GM18517 (cell line): ENCODE data around the gene MORC4.
"Not testable (repeated sequence)": the region's sequence is repeated elsewhere in the genome, so short reads cannot be mapped to it uniquely, and the experiment has no call there.

Experiments
- ATAC-seq: cut with Tn5 transposase; IDR thresholded peaks from one replicate; pipeline ENCODE4 v1.9.1; 2021; ENCODE audit warnings: mild to moderate bottlenecking, moderate library complexity; ENCODE audit not compliant: unreplicated experiment

MORC4 gene

DNA sequence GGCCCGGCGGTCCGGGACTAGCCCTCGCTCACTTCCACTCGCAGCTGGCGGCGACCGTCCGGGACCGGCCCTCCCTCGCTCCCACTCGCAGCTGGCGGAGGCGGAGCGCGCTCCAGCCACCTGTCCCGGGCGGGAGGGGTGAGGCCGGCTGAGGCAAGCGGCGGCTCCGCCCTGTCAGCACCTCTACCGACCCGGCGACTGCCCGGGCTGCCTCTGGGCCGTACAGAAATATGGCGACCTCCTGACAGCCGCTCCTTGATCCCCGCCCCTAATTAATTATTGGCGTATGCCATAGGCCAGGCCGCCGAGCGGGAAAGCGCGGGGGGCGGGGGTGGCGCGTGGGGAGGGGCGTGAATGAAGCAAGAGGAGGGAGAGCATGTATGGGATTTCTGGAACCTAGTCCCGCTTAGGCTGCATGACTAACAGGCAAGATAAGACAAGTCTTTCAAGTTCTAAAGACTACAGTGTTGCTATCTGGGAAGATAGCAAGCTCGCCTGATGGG lies at the start of gene MORC4:
Gene MORC4, minus strand, starts transcription at position 200 of the 503 bp plus-strand sequence. CDS start 243 bp downstream, outside the sequence.
- peak; percentile 78 for ATAC-seq

DNA sequence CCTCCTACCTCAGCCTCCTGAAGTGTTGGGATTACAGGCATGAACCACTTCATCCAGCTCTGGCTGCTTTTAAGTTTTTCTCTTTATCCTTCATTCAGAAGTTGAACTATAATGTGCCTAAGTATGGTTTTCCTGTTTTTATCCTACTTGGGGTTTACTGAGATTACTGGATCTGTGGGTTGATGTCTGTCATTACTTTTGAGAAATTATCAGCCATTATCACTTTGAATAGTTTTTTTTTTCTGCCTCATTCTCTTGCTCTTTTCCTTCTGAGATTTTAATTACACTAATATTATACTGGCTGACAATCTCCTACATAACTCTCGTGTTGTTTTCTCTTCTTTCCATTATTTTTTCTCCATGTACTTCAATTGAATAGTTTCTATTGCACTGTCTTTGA lies 47.6 kb upstream of the MORC4 start:
- ATAC-seq = no peak

DNA sequence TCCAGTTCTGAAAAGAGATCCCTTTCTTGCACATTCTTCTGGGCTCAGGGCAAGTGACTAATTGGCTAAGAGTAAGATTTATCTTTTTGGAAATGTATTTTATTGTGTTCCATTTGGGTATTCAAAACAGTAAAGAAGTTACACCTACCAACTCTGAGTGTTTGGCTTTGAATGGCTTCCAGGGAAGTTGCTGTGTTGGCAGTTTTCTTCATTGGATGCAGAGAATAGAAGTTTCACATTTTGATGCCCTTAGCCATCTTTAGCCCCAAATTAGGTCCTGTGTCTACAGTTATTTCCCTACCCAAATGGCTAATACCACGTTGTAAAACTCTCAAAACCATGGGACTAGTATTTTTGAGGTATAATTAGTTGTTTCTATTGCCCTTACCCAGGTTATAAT lies 29.7 kb upstream of the MORC4 start:
- ATAC-seq = no peak

DNA sequence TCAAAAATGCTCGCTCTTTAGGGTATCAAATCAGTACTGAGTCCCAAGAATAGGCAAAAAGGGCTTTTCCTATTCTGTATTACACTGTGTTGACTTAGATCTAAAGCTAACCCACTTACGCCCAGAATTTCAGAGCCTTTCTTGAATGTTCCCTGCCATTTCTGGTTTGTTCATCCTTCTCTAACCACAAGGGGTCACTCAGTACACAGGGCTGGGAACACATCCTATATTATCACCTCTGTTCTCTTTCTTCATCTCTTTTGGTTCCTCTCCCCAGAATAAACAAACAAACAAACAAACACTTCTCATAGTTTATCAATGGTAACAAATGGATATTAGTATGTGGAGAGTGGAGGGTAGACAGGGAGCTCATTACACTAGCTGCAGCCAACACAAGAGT lies 25.5 kb upstream of the MORC4 start:
- no peak for ATAC-seq

DNA sequence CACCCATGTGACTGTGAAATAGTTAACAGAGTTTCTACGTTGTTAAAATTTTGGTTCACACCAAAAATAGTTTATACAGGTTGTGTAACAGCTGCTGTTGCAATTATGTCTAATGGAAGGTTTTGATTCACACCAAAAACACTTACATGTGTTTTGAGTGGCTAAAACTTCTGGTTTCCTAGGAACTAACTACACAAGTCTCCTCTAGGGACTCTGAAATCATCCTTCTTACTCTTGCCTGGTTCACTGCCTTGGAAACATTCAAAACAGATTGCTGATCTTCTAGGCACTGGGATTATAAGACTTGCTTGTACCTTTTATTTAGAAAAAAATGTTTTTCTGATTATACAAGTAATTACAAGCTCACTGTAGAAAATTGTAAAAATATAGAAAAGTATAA lies 14.9 kb upstream of the MORC4 start:
- ATAC-seq = no peak

DNA sequence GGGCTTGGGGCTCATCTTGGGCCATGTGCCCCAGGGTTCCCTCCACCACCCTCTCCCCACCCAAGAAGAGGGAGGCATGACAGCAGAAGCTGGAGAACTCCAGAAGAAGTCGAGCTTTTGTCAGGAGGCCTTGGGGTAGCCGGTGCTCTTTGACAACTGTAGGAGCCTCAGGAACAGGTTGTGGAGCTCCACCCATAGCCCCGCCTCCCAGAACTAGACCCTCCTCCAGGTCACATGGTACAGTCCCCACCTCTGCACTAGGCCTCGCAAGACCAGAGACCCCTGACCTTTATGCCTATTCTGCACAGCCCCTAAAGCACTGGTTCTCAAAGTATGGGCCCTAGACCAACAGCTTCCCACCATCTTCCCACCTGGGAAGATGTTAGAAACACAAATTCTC lies 8.0 kb upstream of the MORC4 start:
- ATAC-seq = no peak

DNA sequence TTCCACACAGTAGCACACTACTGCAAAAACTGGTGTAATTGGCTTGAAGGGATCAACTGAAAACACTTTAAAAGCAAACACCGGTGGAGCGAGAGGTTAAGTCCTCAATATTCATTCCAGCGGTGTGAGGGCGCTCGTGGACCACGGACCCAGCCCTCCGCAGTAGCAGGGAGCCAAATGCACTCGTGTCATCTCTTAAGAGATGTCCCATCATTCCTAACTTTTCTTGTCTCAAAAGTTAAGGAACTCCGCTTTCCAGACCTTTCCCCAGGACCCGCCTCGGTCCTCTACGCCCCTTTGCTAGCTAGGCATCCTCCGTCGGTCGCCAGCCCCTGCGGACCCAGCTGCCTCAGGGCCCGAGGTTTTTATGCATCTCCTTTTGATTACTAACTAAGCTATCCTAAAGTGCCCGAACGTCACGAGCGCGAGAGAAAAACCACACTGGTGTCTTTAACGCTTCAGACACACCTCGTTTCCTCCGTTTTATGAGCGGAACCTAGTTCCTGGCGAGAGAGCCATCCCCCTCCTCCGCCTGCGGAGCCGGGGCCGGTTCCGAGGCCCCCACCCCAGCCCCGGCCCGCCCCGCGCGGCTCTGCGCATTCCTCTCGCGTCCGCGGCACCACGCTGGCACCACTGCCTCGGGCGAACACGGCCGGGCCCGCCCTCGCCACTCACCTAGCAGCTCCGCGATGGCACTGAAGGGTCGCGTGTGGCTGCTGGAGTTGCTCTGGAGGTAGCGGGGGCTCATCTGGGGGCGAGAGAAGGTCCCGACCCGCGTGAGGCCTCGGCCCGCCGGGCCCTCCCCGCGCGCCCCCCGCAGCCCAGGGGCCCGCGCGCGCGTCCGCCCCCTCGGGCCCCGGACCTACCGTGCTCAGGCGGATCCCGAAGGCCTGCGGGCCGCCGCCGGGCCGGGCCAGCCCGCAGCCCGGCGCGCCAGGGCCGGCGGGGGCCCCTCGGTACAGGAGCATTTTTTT lies 723 bp downstream of the MORC4 start:
- ATAC-seq = peak; percentile 31

DNA sequence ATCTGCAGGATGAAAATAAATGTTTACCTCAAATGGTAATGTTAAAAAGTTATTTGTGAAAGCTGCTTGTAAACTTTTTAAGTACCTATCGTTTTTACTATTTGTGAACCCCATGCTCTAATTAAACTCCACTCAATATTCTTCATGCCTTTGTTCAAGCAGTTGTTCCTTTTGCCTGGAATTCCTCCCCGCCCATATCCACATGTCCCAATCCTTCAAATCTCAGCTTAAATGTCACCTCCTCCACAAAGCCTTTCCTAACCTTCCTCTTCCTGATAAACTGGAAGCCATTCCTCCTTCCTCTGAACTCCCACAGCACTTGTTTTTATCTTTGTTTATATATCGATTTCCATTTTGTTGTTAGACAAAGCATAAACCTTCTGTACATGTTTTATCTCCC lies 2.4 kb downstream of the MORC4 start:
- no peak for ATAC-seq

DNA sequence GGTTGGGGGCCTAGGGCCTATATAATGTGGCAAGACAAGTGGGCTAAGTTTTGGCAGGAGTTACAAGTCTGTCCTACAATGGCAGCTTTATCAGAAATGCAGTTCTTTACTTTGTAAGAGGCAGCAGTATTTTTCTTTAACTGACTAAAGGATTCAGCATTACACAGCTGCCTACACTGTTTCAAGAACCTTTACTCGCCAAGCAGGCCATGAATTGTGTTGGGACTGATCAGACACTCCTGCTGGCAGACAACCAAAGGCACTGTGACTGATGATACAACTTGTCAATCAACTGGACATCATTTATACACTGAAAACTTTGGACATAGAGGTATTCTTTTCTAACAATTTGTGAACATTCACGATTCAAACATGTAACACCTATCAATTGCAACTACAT lies 4.3 kb downstream of the MORC4 start:
- ATAC-seq = no peak

DNA sequence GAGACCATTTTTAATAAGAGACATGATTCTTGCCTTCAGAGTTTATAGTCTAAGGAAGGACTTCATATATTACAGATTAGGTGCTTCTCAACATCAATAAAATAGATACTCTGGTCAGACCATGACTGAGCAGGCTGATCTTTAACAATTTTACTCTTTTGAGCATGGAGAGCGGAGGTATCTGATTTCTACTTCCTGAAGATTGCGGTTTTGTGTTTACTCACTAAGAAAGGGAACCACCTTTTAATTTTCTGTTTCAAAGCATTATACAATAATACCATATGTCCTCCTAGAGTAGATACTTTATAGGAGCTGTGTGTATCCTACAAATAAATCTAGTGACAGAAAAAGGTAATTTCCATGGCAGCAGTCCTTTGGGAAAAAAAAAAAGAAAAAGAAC lies 12.5 kb downstream of the MORC4 start:
- no peak for ATAC-seq

DNA sequence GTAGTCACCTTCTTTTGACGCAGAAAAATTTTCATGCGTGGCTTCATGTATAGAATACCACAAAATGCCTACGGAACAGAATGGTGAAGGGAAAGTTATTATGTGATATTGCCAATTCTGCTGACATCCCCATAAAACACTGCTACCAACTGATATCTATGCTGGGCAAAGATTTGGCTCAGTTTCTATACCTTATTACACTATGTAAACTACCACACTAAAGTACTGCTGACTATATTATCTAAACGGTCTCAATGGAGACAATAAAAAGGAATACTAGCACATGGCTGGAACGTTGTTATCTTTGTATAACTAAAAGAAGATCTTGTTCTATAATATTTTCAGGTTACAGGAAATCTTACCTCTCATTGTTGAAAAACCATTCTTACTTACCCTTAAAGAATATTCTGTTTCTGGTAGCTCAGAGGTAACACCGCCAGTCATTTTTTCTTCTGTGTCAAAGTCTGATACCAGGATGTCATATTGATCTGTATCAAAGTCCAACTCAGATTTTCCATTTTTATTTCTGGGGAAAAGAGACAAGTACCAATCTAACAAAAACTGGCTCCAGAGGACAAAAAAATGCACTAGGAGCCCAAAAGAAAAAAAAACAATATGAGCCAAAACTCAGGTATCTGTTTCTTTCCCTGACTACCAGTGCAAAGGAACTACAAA lies 18.9 kb downstream of the MORC4 start:
- ATAC-seq = no peak

DNA sequence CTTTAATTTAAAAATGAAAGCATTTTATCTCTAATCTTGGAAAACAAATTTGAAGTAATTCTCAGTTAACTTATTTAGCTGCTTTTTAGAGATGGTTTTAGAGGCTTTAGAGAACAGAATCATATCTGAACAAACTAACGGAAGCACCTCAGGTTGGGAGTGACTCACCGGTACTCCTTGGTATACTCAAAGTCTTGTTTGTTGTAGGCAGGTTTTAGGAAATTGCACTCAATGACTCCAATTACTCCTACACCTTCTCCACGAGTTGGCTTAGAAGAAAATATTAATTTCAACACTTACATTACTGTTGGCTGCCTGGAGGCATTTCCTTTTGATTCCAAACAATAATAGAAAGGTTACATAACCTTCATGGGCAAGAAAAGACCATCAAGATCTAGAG lies 23.6 kb downstream of the MORC4 start:
- ATAC-seq = no peak

DNA sequence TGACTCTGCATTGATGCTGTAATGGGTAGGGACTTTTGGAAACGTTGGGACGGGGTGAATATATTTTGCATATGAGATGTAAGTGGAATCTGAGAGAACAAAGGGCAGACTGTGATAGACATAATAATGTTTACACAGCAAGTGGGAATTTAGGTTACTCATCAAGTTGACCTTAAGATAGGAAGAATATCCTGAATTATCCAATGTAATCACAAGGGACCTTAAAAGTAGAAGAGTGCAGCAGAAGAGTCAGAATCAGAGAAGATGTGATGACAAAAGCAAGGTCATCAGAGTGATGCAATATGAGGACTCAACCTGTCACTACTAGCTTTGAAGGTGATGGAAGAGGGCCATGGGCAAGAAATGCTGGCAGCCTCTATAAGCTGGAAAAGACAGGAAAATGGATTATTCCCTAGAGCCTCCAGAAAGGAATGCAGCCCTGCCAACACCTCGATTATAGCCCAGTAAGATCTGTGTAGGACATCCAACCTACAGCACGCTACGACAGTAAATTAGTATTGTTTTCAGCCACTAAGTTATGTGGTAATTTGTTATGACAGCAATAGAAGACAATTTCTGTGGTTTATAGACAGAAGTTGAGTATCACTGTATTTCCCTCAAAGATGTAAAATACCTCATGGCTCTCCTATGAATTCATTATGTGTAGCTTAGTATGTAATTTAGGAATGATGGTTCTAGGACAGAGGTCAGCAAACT lies 26.4 kb downstream of the MORC4 start:
- no peak for ATAC-seq

DNA sequence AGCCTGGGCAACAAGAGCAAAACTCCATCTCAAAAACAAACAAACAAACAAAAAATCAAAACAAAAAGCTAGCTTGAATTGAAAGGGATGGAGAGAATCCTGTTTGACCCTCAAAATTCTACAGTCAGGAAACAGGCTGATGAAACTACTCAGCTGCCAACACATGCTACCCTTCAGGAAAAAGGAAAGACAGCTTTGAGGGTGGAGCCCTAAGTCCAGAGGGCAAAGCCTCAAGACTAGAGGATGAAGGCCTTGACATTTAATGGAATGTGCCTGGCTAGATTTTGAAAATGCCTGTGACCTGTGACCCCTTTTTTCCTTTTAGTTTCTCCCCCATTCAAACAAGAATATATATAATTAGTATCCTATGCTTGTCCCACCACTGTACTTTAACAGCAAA lies 27.1 kb downstream of the MORC4 start:
- ATAC-seq = no peak

DNA sequence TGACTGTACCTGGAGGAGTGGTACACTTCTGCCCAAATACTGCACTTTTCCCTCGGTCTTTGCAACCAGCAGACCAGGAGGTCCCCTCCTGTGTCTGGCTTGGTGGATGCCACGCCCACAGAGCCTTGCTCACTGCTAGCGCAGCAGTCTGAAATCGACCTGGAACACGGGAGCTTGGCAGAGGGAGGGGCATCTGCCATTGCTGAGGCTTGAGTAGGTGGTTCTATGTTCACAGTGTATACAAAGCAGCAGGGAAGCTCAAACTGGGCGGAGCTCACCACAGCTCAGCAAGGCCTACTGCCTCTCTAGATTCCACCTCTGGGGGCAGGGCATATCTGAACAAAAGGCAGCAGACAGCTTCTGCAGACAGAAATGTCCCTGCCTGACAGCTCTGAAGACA lies 33.5 kb downstream of the MORC4 start:
- ATAC-seq = not testable (repeated sequence)

DNA sequence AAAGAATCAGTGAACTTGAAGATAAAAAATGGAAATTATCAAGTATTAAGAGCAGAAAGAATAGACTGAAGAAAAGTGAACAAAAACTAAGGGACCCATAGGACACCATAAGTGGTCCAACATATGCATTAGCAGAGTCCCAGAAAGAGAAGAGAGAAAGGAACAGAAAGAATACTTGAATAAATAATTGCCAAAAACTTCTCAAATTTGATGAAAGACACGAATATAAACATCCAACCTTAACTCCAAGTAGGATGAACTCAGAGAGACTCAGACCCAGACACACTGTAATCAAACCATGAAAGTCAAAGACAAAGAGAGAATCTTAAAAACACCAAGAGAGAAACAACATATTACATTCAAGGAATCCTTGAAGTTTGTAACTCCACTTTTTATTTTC lies 35.7 kb downstream of the MORC4 start:
- no peak for ATAC-seq

DNA sequence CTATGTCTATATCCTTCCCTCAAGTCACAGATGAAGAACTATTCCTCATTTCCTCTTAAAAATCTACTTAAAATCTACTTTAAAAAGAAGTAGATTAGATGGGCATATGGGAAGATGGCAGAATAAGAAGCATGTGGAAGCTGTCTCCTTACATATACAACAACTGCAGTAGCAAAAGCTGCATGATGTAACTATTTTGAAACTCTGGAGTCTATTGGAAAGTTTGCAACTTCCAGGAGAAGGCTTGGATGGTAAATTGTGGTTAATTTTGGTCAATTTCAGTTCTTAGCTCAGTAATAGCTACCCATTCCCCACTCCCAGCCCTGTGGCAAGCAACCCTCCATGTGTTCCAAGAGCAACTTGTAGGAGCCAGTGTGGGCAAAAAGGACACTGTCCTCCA lies 36.9 kb downstream of the MORC4 start:
- no peak for ATAC-seq

DNA sequence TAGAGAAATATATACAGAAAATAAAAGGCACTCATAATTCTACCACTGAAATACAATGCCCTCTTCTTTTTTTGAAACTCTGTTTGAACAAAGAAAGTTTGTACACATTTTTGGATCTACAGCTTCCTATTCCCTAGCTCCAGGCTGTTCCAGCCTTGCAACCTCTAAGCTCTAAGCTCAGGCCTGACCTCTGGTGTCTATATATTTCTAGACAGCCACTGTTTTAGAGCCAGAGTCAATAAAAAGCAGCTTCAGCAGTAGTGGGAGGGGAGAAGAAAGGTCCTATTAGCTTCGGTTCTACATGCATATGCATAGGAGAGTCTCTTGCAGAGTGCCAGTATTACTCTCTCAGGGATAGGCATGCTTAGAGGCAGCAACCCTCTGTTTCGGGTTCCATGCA lies 40.1 kb downstream of the MORC4 start:
- no peak for ATAC-seq

DNA sequence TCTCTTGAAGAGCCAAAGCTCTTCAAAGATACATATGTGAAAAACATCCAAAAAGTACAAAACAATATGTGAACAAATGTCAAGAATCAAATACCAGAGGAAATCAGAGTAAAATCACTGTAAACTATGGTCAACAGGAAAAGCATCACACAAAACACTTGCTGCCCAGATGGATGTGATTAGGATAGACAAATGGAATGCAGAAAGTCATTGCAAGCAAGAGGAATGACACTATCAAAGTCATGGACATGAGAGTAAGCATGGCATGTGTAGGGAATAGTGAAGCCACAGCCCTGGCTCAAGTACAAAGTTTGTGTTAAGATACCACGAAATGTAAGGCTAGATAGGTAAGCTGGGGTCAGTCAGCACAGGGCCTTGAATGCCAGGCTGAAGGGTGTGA lies 42.2 kb downstream of the MORC4 start:
- no peak for ATAC-seq

DNA sequence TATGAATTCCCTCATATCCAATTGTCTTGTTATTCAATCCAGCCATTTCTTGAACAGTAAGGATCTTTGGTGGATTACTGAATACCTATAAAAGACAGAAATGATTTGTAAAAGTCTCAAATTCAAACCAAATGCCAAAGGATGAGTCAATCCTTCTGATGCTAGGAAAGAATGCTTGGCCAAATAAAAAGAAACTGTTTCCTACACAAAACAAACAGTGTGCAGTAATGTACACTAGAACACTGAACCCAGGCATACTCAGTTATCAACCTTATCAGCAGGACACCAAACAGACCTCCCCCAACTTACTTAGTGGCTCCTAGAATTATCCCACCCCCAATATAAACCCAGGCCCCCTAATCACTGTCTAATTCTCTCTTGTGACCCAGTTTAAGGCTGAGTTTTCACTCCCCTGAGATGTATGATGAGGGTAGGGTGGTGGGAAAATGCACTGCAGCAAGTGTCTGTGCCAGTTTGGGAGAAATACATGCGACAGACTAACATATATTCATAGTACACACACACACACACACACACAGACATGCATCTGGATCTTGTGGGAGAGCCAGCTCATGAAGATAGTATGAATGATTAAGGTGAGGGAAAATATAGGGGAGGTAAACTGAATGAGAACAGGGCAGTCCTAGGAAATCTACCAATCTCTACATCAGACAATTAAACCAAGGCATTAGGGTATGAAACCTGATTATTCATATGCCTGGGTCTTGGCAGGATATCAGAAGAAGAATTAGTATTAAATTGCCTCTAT lies 44.8 kb downstream of the MORC4 start:
- ATAC-seq = no peak

DNA sequence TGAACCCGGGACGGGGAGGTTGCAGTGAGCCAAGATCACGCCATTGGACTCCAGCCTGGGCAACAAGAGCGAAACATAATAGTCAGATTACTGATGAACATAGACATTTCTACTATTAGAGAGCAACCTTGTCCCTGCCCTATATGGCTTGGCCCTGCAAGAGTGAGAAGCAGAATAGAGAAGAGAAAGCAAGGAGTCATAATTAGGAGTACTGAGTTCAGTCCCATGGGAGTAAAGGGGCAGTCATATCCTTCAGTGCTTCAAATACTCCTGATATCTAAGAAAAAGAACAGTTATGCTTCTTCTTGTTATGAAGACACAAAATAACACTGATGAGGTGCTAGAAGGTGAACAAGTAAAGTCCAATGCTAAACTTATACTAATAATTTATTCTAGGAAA lies 46.0 kb downstream of the MORC4 start:
- ATAC-seq = peak; percentile 51
